Islet precursor cell (in vitro differentiated cells): ENCODE data around the gene EP400.

Experiments used
- DNase-seq: peaks from one replicate; pipeline ENCODE4 v3.0.0-alpha.2; 2018

EP400 gene, protein sequence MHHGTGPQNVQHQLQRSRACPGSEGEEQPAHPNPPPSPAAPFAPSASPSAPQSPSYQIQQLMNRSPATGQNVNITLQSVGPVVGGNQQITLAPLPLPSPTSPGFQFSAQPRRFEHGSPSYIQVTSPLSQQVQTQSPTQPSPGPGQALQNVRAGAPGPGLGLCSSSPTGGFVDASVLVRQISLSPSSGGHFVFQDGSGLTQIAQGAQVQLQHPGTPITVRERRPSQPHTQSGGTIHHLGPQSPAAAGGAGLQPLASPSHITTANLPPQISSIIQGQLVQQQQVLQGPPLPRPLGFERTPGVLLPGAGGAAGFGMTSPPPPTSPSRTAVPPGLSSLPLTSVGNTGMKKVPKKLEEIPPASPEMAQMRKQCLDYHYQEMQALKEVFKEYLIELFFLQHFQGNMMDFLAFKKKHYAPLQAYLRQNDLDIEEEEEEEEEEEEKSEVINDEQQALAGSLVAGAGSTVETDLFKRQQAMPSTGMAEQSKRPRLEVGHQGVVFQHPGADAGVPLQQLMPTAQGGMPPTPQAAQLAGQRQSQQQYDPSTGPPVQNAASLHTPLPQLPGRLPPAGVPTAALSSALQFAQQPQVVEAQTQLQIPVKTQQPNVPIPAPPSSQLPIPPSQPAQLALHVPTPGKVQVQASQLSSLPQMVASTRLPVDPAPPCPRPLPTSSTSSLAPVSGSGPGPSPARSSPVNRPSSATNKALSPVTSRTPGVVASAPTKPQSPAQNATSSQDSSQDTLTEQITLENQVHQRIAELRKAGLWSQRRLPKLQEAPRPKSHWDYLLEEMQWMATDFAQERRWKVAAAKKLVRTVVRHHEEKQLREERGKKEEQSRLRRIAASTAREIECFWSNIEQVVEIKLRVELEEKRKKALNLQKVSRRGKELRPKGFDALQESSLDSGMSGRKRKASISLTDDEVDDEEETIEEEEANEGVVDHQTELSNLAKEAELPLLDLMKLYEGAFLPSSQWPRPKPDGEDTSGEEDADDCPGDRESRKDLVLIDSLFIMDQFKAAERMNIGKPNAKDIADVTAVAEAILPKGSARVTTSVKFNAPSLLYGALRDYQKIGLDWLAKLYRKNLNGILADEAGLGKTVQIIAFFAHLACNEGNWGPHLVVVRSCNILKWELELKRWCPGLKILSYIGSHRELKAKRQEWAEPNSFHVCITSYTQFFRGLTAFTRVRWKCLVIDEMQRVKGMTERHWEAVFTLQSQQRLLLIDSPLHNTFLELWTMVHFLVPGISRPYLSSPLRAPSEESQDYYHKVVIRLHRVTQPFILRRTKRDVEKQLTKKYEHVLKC (N-terminal part only)

DNA sequence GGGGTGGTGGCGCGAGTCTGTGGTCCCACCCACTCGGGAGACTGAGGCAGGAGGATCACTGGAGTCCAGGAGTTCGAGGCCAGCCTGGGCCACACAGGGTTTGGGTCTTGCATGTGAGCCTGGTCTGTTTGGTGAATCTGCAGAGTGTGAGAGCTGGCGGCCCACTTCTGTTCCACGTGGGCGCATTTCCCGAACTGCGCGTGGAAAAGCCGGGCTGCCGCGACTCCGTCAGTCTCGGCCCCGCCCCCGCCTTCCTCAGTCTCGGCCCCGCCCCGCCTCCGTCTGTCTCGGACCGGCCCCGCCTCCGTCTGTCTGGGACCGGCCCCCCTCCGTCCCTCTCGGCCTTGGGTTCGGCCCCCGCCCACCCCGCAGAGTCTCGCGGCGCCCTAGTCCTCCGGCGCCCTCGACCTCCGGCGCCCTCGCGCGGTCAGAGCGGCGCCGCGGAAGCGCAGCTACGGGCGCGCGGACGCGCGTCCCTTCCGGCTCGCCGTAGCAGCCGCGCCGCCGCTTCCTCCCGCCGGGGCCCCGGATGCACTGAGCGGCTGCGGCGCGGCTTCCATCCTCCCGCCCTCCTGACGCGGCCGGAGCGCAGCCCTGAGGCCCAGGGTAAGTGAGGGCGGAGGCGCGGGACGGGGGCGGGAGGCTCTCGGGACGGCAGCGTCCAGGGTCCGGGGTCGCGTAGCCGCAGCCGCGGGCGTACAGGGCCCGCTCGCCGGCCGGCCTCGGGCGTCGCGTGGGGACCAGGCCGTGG is at the start of gene EP400:
Gene EP400, plus strand, starts transcription at position 512 of the 751 bp plus-strand sequence. CDS start 10,678 bp downstream, outside the sequence.
- DNase-seq = peak; percentile 98

DNA sequence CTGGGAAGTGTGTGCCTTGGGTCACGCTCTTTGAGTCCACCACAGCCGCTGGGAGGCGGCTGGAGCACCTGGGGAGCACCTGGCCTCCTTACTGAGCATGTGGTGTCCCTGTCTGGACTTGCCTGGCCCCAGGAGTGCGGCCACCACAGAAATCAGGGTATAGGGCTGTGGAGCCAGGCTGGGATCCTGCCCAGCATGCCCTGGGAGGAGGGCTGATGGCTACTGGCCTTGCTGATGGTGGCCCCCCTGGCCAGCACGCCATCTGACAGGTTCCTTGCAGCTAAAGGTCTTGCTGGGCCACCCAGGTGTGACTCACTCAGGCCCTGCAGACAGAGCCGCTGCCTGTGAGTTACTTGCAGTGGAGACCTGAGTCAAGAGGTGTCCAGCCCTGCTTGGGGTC is 49.3 kb upstream of the EP400 start:
- DNase-seq = peak; percentile 91

DNA sequence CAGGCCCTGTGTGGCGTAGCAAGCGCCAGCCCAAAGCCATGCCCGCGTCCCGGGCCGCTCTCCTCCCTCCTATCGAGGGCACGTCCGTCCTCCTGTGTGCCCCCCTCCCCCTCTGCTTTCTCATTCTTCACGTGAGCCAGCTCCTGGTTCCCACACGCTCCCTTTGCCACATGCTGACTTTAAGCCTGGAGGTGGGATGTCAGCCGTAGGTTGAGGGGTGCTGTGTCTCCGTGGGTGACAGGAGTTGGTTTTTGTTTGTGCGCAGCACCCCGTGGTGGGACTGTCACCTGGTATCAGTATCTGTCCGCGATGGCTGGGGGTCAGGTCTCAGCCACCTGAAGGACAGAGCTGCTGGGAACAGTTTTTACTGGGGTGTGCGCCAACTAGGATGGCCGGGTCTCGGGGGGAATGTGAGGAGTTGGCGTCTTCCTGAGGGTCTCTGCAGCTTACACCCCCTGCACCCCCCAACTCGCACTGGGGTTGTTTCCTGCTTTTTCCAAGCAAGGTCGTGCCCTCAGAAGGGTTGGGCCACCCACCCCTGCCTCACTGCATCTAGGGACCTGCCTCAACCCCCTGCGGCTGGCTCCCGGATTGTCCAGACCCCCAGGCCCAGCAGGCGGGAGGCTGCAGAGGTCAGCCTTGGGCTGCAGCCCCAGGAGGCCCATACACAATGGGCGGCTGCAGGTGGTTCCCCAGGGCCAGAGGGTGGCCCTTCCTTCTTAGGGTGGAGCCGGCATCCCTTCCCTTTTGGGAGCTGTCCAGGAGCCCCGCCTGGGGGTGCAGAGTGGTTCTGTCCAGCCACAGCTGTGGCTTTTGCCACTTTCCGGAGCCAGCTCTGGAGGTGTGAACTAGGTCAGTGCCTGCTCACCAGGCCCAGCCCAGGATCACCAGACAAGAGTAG is 48.1 kb upstream of the EP400 start:
- no peak for DNase-seq

DNA sequence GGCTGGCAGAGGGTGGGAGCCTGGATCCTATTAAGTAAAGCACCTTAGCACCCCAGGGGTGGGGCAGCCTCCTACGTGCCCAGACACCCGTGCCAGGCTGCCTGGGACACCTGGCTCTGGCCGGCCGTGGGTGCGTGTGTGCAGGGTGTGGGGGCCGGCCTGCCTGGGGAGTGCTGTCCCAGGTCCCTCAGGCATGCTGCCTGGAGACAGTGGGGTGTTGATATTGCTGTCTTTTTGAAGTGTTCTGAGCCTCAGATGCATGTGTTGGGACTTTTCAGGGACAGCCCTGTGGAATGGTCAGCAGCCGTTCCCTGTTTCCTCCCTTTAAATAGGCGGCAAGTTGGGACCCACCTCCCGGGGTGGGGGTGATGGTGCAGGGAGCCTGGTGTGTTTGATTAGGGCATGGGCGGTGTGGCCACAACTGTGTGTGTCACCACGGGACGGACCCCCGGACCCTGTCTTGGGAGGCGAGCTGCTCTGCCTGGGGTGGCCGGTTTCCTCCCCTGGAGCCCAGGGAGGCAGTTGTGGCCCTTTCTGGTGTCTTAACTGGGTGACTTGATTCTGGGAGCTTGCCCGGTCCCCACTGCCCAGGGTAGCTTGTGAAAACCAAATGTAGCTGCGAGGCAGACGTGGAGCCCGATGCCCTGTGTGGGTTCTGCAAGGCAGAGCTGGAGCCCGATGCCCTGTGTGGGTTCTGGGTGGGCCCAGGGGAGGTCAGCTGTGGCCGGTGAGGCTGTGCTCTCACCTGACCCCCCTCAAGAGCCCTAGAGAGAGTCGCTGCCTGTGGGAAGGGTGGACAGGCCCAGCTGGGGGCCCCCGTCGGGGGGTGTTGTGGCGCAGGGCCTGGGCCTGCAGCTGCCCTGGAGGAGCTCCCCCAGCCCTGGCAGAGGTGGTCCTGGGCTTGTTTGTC is 47.2 kb upstream of the EP400 start:
- DNase-seq = no peak

DNA sequence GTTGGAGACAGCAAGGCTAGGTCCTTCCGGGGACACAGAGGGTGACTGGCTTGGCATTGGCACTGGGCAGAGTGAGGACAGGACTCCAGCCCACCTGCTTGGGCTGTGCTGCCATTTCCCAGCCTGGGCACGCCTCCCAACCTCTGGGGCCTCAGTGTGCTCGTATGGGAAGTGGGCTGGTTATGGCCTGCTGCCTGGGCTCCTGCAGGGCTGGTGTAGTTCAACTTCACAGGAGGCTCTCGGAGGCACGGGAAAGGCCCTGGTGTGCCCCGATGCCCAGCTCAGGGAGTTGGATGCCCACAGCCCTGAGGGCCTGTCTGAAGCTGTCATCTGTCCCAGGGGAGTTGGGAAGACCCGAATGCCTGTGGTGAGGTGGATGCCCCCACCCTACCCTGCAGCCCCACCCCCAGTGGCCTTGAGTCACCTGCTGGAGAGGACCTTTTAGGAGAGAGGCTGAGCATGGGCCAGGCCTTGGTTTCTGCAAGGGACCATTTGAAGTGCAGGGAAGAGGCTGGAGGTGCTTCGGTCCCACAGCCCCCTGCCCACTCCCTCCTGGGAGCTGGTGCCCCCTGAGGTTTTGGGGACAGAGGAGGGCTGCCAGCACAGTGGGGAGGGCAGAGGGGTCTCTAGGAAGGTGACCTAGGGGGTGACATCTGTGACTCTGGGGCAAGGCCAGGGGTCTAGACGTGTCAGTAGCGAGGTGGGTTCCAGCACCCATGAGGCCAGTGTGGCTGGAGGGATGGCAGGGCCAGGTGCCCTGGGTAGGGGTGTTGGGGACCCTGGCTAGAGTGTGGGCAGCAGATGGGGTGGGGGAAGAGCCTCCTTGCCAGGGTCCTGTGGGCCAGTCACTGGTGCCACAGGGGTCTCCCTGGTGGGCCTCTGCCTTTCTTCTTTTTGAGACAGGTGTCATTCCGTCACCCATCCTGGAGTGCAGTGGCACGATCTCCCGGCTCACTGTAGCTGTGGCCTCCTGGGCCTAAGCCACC is 46.2 kb upstream of the EP400 start:
- DNase-seq = no peak

DNA sequence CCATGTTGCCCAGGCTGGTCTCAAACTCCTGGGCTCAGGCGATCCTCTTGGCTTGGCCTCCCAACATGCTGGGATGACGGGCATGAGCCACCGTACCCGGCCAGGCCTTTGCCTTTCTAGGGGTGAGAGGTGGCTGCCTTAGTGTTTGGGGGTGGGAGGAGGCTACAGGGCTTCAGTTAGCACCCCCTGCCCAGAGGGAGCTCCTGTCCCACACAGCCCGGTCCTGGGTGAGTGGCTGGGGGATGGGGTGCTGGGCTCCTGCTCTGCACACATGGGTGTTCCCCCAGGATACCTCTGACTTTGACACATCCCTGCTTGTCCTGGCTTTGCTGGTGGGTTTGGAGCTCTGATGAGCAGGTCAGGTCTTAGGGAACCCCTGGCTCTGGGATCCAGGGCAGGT is 45.4 kb upstream of the EP400 start:
- DNase-seq = no peak

DNA sequence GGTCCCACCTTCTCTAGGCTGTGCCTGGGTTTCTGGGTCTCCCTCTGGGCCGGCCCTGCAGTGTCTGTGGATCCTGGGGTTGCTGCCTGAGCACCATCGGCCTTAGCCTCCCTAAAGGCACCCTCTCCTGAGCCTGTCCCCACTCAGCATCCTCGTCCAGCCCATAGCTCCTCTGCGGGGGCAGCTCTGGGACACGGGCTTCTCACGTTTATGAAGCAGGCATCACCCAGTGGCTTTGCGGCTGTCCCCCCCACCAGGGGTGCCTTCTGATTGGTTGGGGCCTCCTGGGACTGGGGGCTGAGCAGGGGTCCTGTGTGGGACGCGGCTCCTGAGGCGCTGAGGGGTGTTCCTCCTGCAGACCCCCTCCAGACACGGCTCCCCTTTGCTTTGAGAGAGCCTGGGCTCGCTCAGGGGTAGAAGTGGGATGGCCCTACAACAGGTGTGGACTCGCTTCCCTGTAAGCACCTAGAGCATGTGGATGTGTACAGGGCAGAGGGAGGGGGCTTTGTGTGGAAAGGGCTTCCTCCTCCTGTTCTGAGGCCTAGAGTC is 44.6 kb upstream of the EP400 start:
- DNase-seq = no peak

DNA sequence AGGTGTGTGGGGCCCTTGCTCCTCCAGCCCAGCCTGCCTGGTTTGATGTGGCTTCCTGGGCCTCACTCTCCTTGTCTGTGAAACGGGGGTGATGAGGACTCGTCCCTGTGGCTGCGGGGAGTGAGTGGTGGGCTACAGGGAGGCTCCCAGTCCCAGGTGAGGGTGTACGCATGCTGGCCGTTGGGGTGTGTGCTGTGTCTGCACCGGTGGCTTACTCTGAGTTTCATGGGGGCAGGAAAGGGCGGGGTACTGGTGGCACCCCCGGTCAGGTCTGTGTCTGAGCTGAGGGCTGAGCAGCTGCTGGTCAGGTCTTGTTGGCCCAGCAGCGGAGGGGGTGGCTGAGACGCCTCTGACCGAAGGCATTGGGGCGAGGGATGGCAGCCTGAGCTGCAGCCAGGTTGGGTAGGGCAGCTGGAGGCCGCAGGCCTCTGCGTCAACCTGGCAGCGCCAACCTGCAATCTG is 44.1 kb upstream of the EP400 start:
- no peak for DNase-seq

DNA sequence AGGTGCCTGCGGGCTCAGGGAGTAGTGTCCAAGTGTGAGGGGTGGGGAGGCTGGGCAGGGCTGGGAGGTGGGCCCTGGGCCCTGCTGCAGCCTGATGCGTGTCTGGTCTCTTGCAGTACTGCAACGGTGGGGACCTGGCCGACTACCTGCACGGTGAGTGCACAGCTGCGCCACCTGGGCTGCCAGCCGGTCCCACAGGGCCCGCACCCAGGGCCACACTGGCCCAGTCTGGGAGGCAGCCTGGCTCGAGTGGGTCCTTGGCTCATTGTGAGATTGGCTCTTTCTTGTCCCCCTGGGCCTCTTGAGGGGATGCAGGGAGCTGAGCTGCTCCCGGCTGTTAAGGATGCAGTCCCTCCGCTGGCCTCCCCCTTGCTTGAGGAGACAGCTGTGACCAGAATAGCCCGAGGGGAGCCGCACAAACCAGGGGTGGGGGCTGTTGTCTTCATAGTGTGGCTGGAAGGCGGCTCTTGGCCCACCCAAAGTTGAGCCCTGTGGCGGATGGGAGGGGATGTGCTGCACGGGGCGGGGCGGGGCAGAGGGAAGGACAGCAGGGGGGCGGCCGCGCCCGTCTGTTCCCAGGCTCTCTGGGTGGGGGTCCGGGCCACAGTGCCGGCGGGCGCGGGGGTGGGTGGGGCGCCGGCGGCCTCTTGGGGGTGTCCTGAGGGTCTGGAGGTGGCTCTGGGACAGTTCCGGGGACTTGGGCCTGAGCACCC is 42.2 kb upstream of the EP400 start:
- no peak for DNase-seq

DNA sequence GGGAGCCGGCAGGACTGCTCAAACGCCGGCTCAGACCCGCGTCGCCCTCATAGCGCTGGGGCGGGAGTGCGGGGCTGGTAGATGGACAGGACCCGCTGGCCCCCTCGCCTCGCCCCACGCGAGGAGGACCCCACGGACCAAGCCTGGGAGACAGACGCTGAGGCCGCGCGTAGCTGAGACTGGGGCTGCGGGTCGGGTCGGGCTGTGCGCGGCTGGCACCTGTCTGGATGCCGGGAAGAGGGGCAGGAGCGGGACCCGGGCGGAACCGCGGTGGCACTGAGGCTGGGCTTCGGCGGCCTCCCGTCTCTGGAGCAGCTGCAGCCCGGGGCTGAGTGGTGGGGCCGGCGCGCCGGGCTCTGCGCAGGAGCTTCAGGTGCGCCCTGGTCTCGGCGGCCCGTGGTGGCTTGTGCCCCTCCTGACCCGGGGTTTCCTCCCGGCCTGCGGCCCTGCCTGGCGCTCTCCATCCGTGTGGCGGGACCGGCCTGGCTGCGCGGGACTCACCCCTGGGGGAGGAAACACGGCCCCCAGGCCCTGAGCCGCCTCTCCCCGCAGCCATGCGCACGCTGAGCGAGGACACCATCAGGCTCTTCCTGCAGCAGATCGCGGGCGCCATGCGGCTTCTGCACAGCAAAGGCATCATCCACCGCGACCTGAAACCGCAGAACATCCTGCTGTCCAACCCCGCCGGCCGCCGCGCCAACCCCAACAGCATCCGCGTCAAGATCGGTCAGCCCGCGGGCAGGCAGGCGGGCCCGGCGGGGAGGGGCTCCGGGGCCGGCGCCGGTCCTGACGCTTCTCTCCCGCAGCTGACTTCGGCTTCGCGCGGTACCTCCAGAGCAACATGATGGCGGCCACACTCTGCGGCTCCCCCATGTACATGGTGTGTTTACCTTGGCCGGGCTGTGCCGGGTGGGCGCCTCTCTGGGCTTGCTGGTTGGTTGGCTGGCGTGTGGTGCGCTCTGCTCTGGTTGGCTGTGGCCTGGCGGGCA is 41.4 kb upstream of the EP400 start:
- DNase-seq = no peak

DNA sequence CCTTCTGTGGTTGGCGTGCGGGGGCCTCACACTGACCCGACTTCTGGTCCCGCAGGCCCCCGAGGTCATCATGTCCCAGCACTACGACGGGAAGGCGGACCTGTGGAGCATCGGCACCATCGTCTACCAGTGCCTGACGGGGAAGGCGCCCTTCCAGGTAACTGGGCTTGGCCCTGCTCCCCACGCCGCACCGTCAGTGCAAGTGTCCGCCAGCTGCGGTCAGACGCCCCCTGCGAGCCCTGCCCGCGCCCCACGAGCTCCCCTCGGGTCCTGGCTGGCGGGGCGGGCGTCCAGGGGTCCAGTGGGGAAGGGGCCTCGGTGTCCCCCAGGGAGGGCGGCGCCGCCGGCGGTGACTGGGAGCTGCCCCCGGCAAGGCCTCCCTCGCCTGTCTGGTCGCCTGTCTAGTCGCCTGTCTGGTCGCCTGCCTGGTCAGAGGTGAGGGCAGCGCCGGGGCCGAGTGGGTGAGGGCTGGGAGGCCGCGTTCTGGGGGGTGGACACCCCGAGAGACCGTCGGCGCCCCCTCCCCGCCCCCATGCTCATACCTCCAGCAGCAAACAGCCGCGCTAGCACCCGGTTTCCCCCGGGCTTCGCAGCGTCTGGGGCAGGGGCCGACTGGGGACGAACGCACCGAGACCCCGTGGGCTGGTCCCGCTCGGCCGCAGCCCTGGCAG is 40.5 kb upstream of the EP400 start:
- DNase-seq = no peak

DNA sequence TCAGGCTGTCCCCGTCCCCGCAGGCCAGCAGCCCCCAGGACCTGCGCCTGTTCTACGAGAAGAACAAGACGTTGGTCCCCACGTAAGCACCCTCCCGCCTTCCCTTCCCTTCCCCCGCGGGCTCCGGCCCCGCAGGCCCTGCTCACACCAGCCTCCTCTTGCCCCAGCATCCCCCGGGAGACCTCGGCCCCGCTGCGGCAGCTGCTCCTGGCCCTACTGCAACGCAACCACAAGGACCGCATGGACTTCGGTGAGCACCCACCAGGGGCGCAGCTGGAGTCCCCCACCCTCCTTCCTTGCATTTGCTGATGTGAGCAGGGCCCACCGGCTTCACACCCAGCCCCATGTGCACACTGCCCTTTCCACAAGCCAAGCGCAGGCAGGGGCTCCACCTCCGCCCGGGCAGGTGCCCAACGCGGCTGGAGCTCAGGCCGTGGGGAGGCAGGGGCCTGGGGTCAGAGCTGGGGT is 40.0 kb upstream of the EP400 start:
- DNase-seq = no peak

DNA sequence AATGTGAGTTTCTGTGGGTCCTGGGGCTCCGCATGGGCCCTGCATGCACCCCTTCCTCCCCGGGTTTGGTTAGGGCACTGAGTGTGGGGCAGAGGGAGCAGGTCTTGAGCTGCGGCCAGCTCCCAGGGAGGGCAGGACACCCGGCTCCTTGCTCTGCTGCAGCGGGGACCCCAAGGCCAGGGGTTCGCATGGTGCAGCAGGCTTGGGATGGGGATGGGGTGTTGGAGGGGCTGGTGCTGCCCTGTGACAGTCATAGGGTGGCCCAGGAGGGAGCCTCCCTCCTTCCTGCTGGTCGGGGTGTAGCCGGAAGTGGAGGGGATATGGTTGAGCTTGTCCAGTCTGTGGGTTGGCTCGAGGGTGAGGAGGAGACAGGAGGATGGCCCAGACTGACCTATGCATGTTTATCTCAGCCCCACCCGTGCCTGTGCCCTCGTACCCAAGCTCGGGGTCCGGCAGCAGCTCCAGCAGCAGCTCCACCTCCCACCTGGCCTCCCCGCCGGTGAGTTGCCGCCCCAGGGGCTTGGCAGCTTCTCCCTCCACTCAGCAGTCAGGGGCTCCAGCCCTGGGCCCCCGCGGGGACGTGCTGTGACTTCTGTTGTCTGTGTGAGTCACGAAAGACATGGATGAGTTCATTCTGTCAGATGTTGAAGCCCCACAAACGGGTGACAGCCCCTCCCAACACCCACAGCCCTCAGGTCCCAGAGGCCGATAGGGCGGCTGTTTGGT is 39.3 kb upstream of the EP400 start:
- no peak for DNase-seq

DNA sequence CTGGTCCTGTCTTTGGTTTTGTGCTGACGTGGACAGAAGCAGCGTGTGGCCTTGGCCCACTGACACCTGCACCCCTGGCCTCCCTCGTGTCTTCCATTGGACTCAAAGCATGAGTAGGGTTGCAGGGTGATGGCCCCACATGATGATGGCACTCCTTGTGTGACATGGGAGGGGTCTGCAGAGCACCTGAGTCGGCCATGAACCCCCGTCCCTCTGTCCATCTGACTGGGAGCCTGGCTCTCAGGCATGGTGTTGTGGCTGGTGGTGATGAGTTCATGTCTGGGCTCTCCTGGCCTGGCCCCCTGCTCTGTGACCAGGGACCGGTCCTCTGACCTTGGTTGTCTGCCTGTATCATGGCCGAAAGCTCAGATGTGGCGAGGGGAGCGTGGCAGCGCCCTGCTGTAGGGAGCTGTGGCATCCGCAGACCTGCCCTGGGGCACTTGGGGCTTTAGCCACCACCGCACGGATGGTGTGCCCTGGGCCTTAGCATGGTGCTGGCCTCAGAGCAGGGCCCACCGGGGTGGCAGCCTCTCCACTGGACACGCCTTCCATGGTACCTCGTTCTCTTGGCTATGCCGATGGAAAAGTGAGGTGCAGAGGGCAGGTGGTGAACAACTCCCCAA is 38.6 kb upstream of the EP400 start:
- no peak for DNase-seq
